WTC11 (cell line): ENCODE data around the gene MOBP.

Experiments
- CTCF ChIP-seq: fragments of 200-600 bp; IDR thresholded peaks from 2 replicates; pipeline ENCODE4 v1.8.0; 2022; ENCODE audit warnings: antibody characterized with exemption
- TCF7 ChIP-seq: sonication (generic); formaldehyde crosslinking; IDR thresholded peaks from 2 replicates; pipeline ENCODE4 v1.8.0; 2022; ENCODE audit warnings: mild to moderate bottlenecking, low read depth, missing genetic modification reagents, moderate library complexity
- TP53 ChIP-seq: sonication (generic); formaldehyde crosslinking; IDR thresholded peaks from 2 replicates; pipeline ENCODE4 v1.8.1; 2023; ENCODE audit warnings: mild to moderate bottlenecking, missing genetic modification reagents

DNA sequence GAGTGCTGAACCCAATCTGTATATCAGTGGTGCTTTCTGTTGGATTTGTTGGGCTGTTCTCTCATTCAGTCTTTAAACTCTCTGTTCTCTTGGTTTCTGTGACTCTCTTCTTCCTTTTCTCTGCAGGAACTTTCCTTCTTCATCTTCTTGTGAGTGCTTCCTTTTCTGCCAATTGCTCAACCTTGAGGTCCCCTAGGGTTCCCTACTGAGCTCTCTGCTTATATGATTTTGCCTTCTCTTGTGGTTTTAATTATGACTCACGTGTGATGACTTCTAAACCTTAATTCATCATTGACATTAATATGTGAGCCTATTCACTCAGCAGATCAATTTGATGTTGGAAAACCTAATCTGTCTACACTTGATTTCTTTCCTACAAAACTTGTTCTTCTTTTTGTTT lies 39.4 kb downstream of the MOBP start:
- TF ChIP-seq TP53 (CRISPR knock-in tag) (no peak), TCF7 (CRISPR knock-in tag) (no peak), CTCF (no peak)
